Parathyroid adenoma (tissue), 2 donors: ENCODE measurements around the gene WDR27.

Source experiments
- H2AFZ ChIP-seq: fragments of 300-600 bp; sonication (generic); one replicate; pipeline ENCODE4 v1.7.0; 2017; ENCODE audit warnings: antibody characterized with exemption, mild to moderate bottlenecking
- H3K27ac ChIP-seq: fragments of 300-600 bp; sonication (generic); one replicate; pipeline ENCODE4 v1.7.0; 2017
- H3K27me3 ChIP-seq: fragments of 300-600 bp; sonication (generic); one replicate; pipeline ENCODE4 v1.7.0; 2017; ENCODE audit warnings: low read length; ENCODE audit not compliant: control insufficient read depth, insufficient read depth
- H3K36me3 ChIP-seq: fragments of 300-600 bp; sonication (generic); one replicate; pipeline ENCODE4 v1.7.0; 2017; ENCODE audit warnings: low read length; ENCODE audit not compliant: control insufficient read depth, insufficient read depth
- H3K4me1 ChIP-seq: fragments of 300-600 bp; sonication (generic); one replicate; pipeline ENCODE4 v1.7.0; 2017; ENCODE audit warnings: control low read depth
- H3K4me2 ChIP-seq: fragments of 300-600 bp; sonication (generic); one replicate; pipeline ENCODE4 v1.7.0; 2017; ENCODE audit warnings: low read length
- H3K4me3 ChIP-seq: fragments of 300-600 bp; sonication (generic); one replicate; pipeline ENCODE4 v1.7.0; 2017; ENCODE audit warnings: low read depth, low read length
- H3K79me2 ChIP-seq: fragments of 300-600 bp; sonication (generic); one replicate; pipeline ENCODE4 v1.7.0; 2017; ENCODE audit warnings: control low read depth
- H3K9ac ChIP-seq: fragments of 300-600 bp; sonication (generic); one replicate; pipeline ENCODE4 v1.7.0; 2017; ENCODE audit warnings: mild to moderate bottlenecking
- H3K9me3 ChIP-seq: fragments of 300-600 bp; sonication (generic); one replicate; pipeline ENCODE4 v1.7.0; 2017; ENCODE audit warnings: low read length; ENCODE audit not compliant: control insufficient read depth
- TF ChIP-seq, protein P1 (sequence below): fragments of 300-600 bp; sonication (generic); IDR thresholded peaks from one replicate; pipeline ENCODE4 v1.7.0; 2017; ENCODE audit warnings: antibody characterized with exemption, mild to moderate bottlenecking
- donor health status: primary hyperparathyroidism.

The WDR27 gene

GRCh38 chr6:169623343-169623742 is 78.5 kb downstream of the WDR27 start:
- no peaks in the 10 kb centered on the region for H3K79me2 ChIP-seq
- no peak overlapping the region for H3K4me2 ChIP-seq
- no peaks in the 10 kb centered on the region for H3K36me3 ChIP-seq
- TF ChIP-seq, protein P1, sequence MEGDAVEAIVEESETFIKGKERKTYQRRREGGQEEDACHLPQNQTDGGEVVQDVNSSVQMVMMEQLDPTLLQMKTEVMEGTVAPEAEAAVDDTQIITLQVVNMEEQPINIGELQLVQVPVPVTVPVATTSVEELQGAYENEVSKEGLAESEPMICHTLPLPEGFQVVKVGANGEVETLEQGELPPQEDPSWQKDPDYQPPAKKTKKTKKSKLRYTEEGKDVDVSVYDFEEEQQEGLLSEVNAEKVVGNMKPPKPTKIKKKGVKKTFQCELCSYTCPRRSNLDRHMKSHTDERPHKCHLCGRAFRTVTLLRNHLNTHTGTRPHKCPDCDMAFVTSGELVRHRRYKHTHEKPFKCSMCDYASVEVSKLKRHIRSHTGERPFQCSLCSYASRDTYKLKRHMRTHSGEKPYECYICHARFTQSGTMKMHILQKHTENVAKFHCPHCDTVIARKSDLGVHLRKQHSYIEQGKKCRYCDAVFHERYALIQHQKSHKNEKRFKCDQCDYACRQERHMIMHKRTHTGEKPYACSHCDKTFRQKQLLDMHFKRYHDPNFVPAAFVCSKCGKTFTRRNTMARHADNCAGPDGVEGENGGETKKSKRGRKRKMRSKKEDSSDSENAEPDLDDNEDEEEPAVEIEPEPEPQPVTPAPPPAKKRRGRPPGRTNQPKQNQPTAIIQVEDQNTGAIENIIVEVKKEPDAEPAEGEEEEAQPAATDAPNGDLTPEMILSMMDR: no peak
- no peak overlapping the region for H2AFZ ChIP-seq
- no peak overlapping the region for H3K9ac ChIP-seq
- H3K4me1 ChIP-seq: no peaks in the 10 kb centered on the region
- no peak overlapping the region for H3K4me3 ChIP-seq
- no peaks in the 10 kb centered on the region for H3K27me3 ChIP-seq
- H3K27ac ChIP-seq: no peak overlapping the region
- H3K9me3 ChIP-seq: no peaks in the 10 kb centered on the region

GRCh38 chr6:169622618-169623017 is 79.2 kb downstream of the WDR27 start:
- H3K4me2 ChIP-seq: no peak overlapping the region
- H3K27ac ChIP-seq: no peak overlapping the region

GRCh38 chr6:169621311-169621710 is 80.5 kb downstream of the WDR27 start:
- Histone ChIP-seq H3K9ac (no peak overlapping the region), H3K79me2 (no peaks in the 10 kb centered on the region), H3K27me3 (no peaks in the 10 kb centered on the region), H2AFZ (no peak overlapping the region), H3K4me2 (no peak overlapping the region), H3K9me3 (no peaks in the 10 kb centered on the region), H3K36me3 (no peaks in the 10 kb centered on the region), H3K4me1 (no peaks in the 10 kb centered on the region), H3K4me3 (no peak overlapping the region), H3K27ac (no peak overlapping the region)
- TF ChIP-seq, protein P1: no peak

More at GRCh38 chr6:169622618-169623017, 79.2 kb downstream of the WDR27 start:
- Histone ChIP-seq H3K4me3 (no peak overlapping the region), H2AFZ (no peak overlapping the region), H3K9me3 (no peaks in the 10 kb centered on the region), H3K4me1 (no peaks in the 10 kb centered on the region), H3K9ac (no peak overlapping the region), H3K27me3 (no peaks in the 10 kb centered on the region), H3K79me2 (no peaks in the 10 kb centered on the region), H3K36me3 (no peaks in the 10 kb centered on the region)
- TF ChIP-seq, protein P1: no peak

DNA sequence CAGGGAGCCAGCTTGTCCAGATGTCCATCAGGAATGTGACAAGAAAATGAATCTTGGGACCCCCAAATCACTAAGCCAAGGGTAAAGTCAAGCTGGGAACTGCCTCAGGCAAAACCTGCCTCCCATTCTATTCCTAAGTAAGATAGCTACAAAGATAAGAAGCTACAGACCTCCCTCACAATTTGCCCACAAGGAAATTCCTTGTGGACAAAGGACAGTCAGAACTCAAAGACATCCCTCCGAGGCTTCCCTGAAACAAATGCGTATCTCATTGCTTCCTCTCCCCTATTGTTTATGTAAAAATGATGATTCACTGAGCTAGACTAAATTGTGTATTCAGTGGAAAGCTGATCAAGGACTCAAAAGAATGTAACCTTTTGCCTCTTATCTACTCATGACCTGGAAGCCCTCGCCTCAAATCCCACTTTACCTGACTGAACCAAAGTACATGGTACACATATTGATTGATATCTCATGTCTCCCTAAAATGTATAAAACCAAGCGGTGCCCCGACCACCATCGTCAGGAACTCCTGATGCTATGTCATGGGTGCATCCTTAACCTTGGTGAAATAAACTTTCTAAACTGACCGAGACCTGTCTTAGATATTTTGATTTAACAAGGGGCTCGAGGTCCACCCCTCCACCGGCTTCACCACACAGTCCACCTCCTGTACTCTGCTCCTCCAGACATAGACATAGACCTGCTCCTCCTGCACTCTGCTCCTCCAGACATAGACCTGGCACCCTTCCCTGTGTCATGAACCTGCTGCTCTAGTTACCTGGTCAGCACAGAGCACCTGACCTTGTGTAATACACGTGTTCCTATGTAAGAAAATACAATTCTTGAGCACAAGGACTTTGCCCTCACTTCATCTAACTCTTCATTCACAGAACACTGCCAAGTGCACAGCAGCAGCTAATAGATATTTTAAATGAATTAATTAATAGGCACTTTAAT is 81.4 kb downstream of the WDR27 start:
- no peak overlapping the region for H2AFZ ChIP-seq
- no peaks in the 10 kb centered on the region for H3K4me1 ChIP-seq
- no peaks in the 10 kb centered on the region for H3K27me3 ChIP-seq
- no peak overlapping the region for H3K4me2 ChIP-seq
- no peak overlapping the region for H3K4me3 ChIP-seq
- no peaks in the 10 kb centered on the region for H3K79me2 ChIP-seq
- no peak overlapping the region for H3K27ac ChIP-seq
- no peaks in the 10 kb centered on the region for H3K9me3 ChIP-seq
- H3K9ac ChIP-seq: no peak overlapping the region
- no peaks in the 10 kb centered on the region for H3K36me3 ChIP-seq
- TF ChIP-seq, protein P1: no peak
